ENCODE data around the gene PCDHGA9.

DNA sequence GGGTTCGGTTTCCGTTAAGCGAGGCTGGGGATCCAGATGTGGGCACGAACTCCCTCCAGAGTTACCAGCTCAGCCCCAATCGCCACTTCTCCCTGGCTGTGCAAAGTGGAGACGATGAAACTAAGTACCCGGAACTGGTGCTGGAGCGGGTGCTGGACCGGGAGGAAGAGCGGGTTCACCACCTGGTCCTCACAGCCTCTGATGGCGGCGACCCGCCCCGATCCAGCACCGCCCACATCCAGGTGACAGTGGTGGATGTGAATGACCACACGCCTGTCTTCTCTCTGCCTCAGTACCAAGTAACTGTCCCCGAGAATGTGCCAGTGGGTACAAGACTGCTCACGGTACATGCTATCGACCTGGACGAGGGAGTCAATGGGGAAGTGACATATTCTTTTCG is 19.2 kb upstream of the PCDHGA9 start:
- TF ChIP-seq EP300 (IDR thresholded peaks at IDR 0.05) = no peak
- TF ChIP-seq, protein P1, sequence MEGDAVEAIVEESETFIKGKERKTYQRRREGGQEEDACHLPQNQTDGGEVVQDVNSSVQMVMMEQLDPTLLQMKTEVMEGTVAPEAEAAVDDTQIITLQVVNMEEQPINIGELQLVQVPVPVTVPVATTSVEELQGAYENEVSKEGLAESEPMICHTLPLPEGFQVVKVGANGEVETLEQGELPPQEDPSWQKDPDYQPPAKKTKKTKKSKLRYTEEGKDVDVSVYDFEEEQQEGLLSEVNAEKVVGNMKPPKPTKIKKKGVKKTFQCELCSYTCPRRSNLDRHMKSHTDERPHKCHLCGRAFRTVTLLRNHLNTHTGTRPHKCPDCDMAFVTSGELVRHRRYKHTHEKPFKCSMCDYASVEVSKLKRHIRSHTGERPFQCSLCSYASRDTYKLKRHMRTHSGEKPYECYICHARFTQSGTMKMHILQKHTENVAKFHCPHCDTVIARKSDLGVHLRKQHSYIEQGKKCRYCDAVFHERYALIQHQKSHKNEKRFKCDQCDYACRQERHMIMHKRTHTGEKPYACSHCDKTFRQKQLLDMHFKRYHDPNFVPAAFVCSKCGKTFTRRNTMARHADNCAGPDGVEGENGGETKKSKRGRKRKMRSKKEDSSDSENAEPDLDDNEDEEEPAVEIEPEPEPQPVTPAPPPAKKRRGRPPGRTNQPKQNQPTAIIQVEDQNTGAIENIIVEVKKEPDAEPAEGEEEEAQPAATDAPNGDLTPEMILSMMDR (IDR thresholded peaks at IDR 0.05) = no peak

Measured in upper lobe of left lung (tissue), 4 donors.